ENCODE results near the gene PLXND1. TPM values are rescaled to one million over a fixed set of nuclear protein-coding genes. Genes with fewer than 3 reads are reported as not detected.

The PLXND1 gene
- polyA plus RNA-seq, 1 donor from 2014 or later: 0.05 TPM

- Histone ChIP-seq H3F3A (ENCODE audit: insufficient read depth, low read length, poor library complexity, severe bottlenecking) (no peaks in the 10 kb centered on the region), H2AFZ (ENCODE audit: low read depth, low read length) (no peak overlapping the region), H3K27me3 (ENCODE audit: insufficient read depth, low read depth, low read length) (no peaks in the 10 kb centered on the region), H3K79me2 (replicated peaks; ENCODE audit: insufficient read depth, low read length) (no peaks in the 10 kb centered on the region), H3K4me3 (ENCODE audit: low read length) (no peak overlapping the region), H3K9me2 (ENCODE audit: insufficient read depth, low read length) (no peaks in the 10 kb centered on the region), H3K9me3 (ENCODE audit: low read length) (no peaks in the 10 kb centered on the region), H3K4me2 (ENCODE audit: low read length) (no peak overlapping the region), H3K27ac (ENCODE audit: low read length) (no peak overlapping the region), H3K9ac (ENCODE audit: low read length) (no peak overlapping the region), H3K36me3 (ENCODE audit: insufficient read depth, low read length) (no peaks in the 10 kb centered on the region), H4K20me1 (ENCODE audit: insufficient read depth) (no peaks in the 10 kb centered on the region)
- TF ChIP-seq MXI1 (conservative IDR thresholded peaks at IDR 0.05; ENCODE audit: poor library complexity, severe bottlenecking) (no peak), EZH2 (IDR thresholded peaks at IDR 0.05; ENCODE audit: borderline replicate concordance, insufficient read depth, low read length, poor library complexity, severe bottlenecking) (no peak), SMC3 (conservative IDR thresholded peaks at IDR 0.05; ENCODE audit: poor library complexity) (no peak), POLR2AphosphoS5 (IDR thresholded peaks at IDR 0.05) (no peak), TAF1 (IDR thresholded peaks at IDR 0.05; ENCODE audit: low read depth) (no peak), REST (IDR thresholded peaks at IDR 0.05; ENCODE audit: borderline replicate concordance) (no peak), CTCF (IDR thresholded peaks at IDR 0.05; ENCODE audit: poor library complexity, severe bottlenecking) (no peak), EP300 (conservative IDR thresholded peaks at IDR 0.05; ENCODE audit: poor library complexity, severe bottlenecking) (no peak), RAD21 (conservative IDR thresholded peaks at IDR 0.05) (no peak)
Measured at GRCh38 chr3:129619726-129620162, 13.3 kb upstream of the PLXND1 start.

GRCh38 chr3:129618901-129619671 lies 12.6 kb upstream of the PLXND1 start:
- no peaks in the 10 kb centered on the region for H3K9me3 ChIP-seq (ENCODE audit: low read length)
- no peak overlapping the region for H2AFZ ChIP-seq (ENCODE audit: low read depth, low read length)
- no peaks in the 10 kb centered on the region for H3F3A ChIP-seq (ENCODE audit: insufficient read depth, low read length, poor library complexity, severe bottlenecking)
- no peak for TF ChIP-seq EZH2 (IDR thresholded peaks at IDR 0.05; ENCODE audit: borderline replicate concordance, insufficient read depth, low read length, poor library complexity, severe bottlenecking)
- no peak for TF ChIP-seq MXI1 (conservative IDR thresholded peaks at IDR 0.05; ENCODE audit: poor library complexity, severe bottlenecking)
- TF ChIP-seq SMC3 (conservative IDR thresholded peaks at IDR 0.05; ENCODE audit: poor library complexity): no peak
- TF ChIP-seq POLR2AphosphoS5 (IDR thresholded peaks at IDR 0.05): no peak
- TF ChIP-seq TAF1 (IDR thresholded peaks at IDR 0.05; ENCODE audit: low read depth): no peak
- TF ChIP-seq REST (IDR thresholded peaks at IDR 0.05; ENCODE audit: borderline replicate concordance): no peak
- TF ChIP-seq EP300 (conservative IDR thresholded peaks at IDR 0.05; ENCODE audit: poor library complexity, severe bottlenecking): no peak
- no peak for TF ChIP-seq RAD21 (conservative IDR thresholded peaks at IDR 0.05)
- no peak for TF ChIP-seq CTCF (IDR thresholded peaks at IDR 0.05; ENCODE audit: poor library complexity, severe bottlenecking)
- no peaks in the 10 kb centered on the region for H3K27me3 ChIP-seq (ENCODE audit: insufficient read depth, low read depth, low read length)
- H3K4me2 ChIP-seq (ENCODE audit: low read length): no peak overlapping the region
- no peaks in the 10 kb centered on the region for H3K36me3 ChIP-seq (ENCODE audit: insufficient read depth, low read length)
- H3K9ac ChIP-seq (ENCODE audit: low read length): no peak overlapping the region
- no peak overlapping the region for H3K4me3 ChIP-seq (ENCODE audit: low read length)
- H3K79me2 ChIP-seq (replicated peaks; ENCODE audit: insufficient read depth, low read length): no peaks in the 10 kb centered on the region
- no peak overlapping the region for H3K27ac ChIP-seq (ENCODE audit: low read length)
- no peaks in the 10 kb centered on the region for H3K9me2 ChIP-seq (ENCODE audit: insufficient read depth, low read length)
- H4K20me1 ChIP-seq (ENCODE audit: insufficient read depth): no peaks in the 10 kb centered on the region
